ENCODE results near the gene WDFY2.

DNA sequence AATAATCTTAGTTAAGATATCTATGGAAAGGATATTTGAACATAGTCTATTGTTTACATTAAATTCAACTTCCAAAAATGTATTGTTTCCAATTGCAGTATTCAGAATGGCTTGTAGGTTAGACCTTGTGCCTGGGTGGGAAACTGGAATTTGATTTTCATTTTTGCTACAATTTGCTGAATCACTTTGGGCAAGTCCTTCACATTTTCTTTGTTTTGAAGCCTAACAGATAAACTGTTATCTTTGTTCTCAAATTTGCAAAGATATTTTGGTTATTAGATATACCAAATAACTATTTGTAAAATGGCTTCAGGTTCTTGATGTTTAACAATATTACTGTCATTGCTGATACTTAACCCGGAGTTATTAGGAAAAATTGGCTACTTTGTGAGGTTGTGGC is 82.6 kb downstream of the WDFY2 start:
- TF ChIP-seq POLR2A (IDR thresholded peaks at IDR 0.05; ENCODE audit: extremely low read depth, insufficient read length), result no peak
- TF ChIP-seq CTCF (IDR thresholded peaks at IDR 0.05; ENCODE audit: low read depth, low read length), result no peak

Data from NB4 (cell line).